Measurements from ENCODE around the gene SORCS2. TPM values are rescaled to one million over a fixed set of nuclear protein-coding genes. Genes with fewer than 3 reads are reported as not detected.

The SORCS2 gene
- total RNA-seq, 2 donors from 2014 or later: 1.0 to 4.4 TPM

- 91% methylated on average over 7 of the region's 7 CpGs for WGBS
- intact Hi-C loops (cut with DNase I): no loop called here
- Histone ChIP-seq H3K27me3 (replicated peaks; ENCODE audit: insufficient read depth) (no peaks in the 10 kb centered on the region), H3K9me3 (no peaks in the 10 kb centered on the region), H3K36me3 (no peaks in the 10 kb centered on the region), H3K4me1 (replicated peaks) (no peaks in the 10 kb centered on the region), H3K27ac (no peak overlapping the region), H3K4me3 (no peak overlapping the region)
- DNase-seq (ENCODE audit: low spot score): no peak
- TF ChIP-seq POLR2AphosphoS5 (IDR thresholded peaks at IDR 0.05) (no peak), POLR2A (IDR thresholded peaks at IDR 0.05) (no peak), CTCF (IDR thresholded peaks at IDR 0.05) (no peak)
Observed at GRCh38 chr4:7474320-7474719, 282.0 kb downstream of the SORCS2 start.

- WGBS: 91% methylated on average over 5 of the region's 5 CpGs
- no peak overlapping the region for H3K4me3 ChIP-seq
- intact Hi-C loops (cut with DNase I): no loop called here
- no peak for DNase-seq (ENCODE audit: low spot score)
- H3K27ac ChIP-seq: no peak overlapping the region
- H3K27me3 ChIP-seq (replicated peaks; ENCODE audit: insufficient read depth): no peaks in the 10 kb centered on the region
- no peaks in the 10 kb centered on the region for H3K9me3 ChIP-seq
- no peaks in the 10 kb centered on the region for H3K36me3 ChIP-seq
- TF ChIP-seq POLR2AphosphoS5 (IDR thresholded peaks at IDR 0.05) (no peak), POLR2A (IDR thresholded peaks at IDR 0.05) (no peak), CTCF (IDR thresholded peaks at IDR 0.05) (no peak)
- no peaks in the 10 kb centered on the region for H3K4me1 ChIP-seq (replicated peaks)
Observed at GRCh38 chr4:7475207-7475606, 282.9 kb downstream of the SORCS2 start.

GRCh38 chr4:7476820-7477219 lies 284.5 kb downstream of the SORCS2 start:
- no peak for DNase-seq (ENCODE audit: low spot score)
- 83% methylated on average over 6 of the region's 6 CpGs for WGBS

GRCh38 chr4:7477695-7478094 lies 285.4 kb downstream of the SORCS2 start:
- WGBS: 88% methylated on average over 7 of the region's 7 CpGs
- DNase-seq (ENCODE audit: low spot score): no peak
- intact Hi-C loops (cut with DNase I): no loop called here
- TF ChIP-seq POLR2AphosphoS5 (IDR thresholded peaks at IDR 0.05) (no peak), CTCF (IDR thresholded peaks at IDR 0.05) (no peak), POLR2A (IDR thresholded peaks at IDR 0.05) (no peak)
- Histone ChIP-seq H3K27ac (no peak overlapping the region), H3K9me3 (no peaks in the 10 kb centered on the region), H3K36me3 (no peaks in the 10 kb centered on the region), H3K27me3 (replicated peaks; ENCODE audit: insufficient read depth) (no peaks in the 10 kb centered on the region), H3K4me1 (replicated peaks) (no peaks in the 10 kb centered on the region), H3K4me3 (no peak overlapping the region)

More at GRCh38 chr4:7476820-7477219, 284.5 kb downstream of the SORCS2 start:
- no peaks in the 10 kb centered on the region for H3K27me3 ChIP-seq (replicated peaks; ENCODE audit: insufficient read depth)
- intact Hi-C loops (cut with DNase I): no loop called here
- no peaks in the 10 kb centered on the region for H3K4me1 ChIP-seq (replicated peaks)
- H3K4me3 ChIP-seq: no peak overlapping the region
- TF ChIP-seq POLR2A (IDR thresholded peaks at IDR 0.05) (no peak), CTCF (IDR thresholded peaks at IDR 0.05) (no peak), POLR2AphosphoS5 (IDR thresholded peaks at IDR 0.05) (no peak)
- H3K9me3 ChIP-seq: no peaks in the 10 kb centered on the region
- no peak overlapping the region for H3K27ac ChIP-seq
- H3K36me3 ChIP-seq: no peaks in the 10 kb centered on the region

- intact Hi-C loops (cut with DNase I): no loop called here
- no peak for DNase-seq (ENCODE audit: low spot score)
- Histone ChIP-seq H3K36me3 (no peaks in the 10 kb centered on the region), H3K27me3 (replicated peaks; ENCODE audit: insufficient read depth) (no peaks in the 10 kb centered on the region), H3K4me1 (replicated peaks) (no peaks in the 10 kb centered on the region), H3K27ac (no peak overlapping the region), H3K9me3 (no peaks in the 10 kb centered on the region), H3K4me3 (no peak overlapping the region)
- TF ChIP-seq POLR2AphosphoS5 (IDR thresholded peaks at IDR 0.05) (no peak), POLR2A (IDR thresholded peaks at IDR 0.05) (no peak), CTCF (IDR thresholded peaks at IDR 0.05) (no peak)
- 77% methylated on average over 11 of the region's 11 CpGs for WGBS
Observed at GRCh38 chr4:7478665-7479064, 286.3 kb downstream of the SORCS2 start.

Measured in prostate gland (tissue), 2 donors.